Activated naive CD8-positive, alpha-beta T cell treated with anti-CD3 and anti-CD28 coated beads, Interleukin-2, amount 50 U/mL, for 24 hours (primary cell): ENCODE results near the gene ACADVL.
A peak's percentile ranks its signal among the peaks of the same experiment; 100 is the strongest.

ENCODE experiments used
- ATAC-seq: fragments of 150-1000 bp; cut with Tn5 transposase; one replicate; pipeline ENCODE4 v1.10.0; 2021
- DNase-seq: peaks from one replicate; pipeline ENCODE4 v3.0.0; 2021
- H3K27ac Mint-ChIP-seq: one replicate; pipeline ENCODE4 v1.8.0; 2021; ENCODE audit warnings: mild to moderate bottlenecking, mixed read lengths
- H3K27me3 Mint-ChIP-seq: one replicate; pipeline ENCODE4 v1.8.0; 2021; ENCODE audit warnings: mixed read lengths
- H3K36me3 Mint-ChIP-seq: one replicate; pipeline ENCODE4 v1.8.0; 2021; ENCODE audit warnings: low read depth, mixed read lengths
- H3K4me1 Mint-ChIP-seq: one replicate; pipeline ENCODE4 v1.8.0; 2021; ENCODE audit warnings: mixed read lengths
- H3K4me3 Mint-ChIP-seq: one replicate; pipeline ENCODE4 v1.8.0; 2021; ENCODE audit warnings: mild to moderate bottlenecking, moderate library complexity, mixed read lengths
- H3K9me3 Mint-ChIP-seq: one replicate; pipeline ENCODE4 v1.8.0; 2021; ENCODE audit warnings: mixed read lengths

The ACADVL gene

DNA sequence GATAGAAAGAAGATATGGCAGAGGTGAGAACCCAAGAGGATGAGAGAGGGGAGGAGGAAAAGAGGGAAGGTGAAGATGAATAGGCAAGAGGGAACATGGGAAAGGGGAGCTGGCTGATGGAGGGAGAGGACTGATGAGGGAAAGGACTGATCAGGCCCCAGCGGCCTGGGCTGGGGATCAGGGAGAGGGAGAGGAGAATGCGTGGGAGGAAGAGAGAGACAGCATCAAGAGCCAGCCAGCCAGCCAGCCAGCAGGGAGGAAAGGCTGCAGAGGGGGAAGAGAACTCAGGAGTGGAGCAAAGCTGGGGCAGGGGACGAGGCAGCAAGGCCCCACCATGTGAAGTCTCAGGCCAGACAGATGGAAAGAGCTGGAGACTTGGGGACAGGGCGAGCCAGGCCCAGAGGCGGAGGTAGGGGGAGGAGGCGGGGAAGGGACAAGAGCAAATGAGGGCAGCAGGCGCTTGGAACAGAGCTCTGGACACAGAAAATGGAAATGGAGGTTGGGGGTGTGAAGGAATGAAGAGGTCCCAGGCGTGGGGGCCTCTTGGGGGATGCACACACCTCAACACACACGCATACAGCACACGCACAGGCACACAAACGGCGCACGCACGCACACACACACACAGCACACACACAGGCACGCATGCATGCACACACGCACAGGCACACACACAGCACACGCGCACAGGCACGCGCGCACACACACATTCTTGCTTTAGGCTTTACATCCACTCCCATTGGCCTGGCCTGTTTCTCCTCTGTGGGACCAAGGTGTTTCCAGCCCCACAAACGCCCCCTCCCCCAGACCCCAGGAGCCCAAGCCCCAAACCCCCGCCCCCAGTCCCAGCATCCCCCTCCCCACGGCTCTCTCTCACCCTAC lies 12.4 kb upstream of the ACADVL start:
- no peak for DNase-seq
- peaks cover 34% of the 10 kb centered on the region for H3K4me1 Mint-ChIP-seq
- no peak for ATAC-seq

GRCh38 chr17:7208027-7208571 lies 11.6 kb upstream of the ACADVL start:
- H3K27ac Mint-ChIP-seq: no peak overlapping the region
- no peak overlapping the region for H3K4me3 Mint-ChIP-seq
- ATAC-seq (no peak), DNase-seq (no peak)
- no peaks in the 10 kb centered on the region for H3K27me3 Mint-ChIP-seq
- no peaks in the 10 kb centered on the region for H3K9me3 Mint-ChIP-seq
- H3K4me1 Mint-ChIP-seq: peaks cover 34% of the 10 kb centered on the region
- no peaks in the 10 kb centered on the region for H3K36me3 Mint-ChIP-seq

More for the DNA sequence above, 12.4 kb upstream of the ACADVL start:
- Mint-ChIP-seq H3K36me3 (no peaks in the 10 kb centered on the region), H3K4me3 (no peak overlapping the region), H3K9me3 (no peaks in the 10 kb centered on the region), H3K27me3 (no peaks in the 10 kb centered on the region), H3K27ac (no peak overlapping the region)

GRCh38 chr17:7208754-7209460 lies 10.8 kb upstream of the ACADVL start:
- Mint-ChIP-seq H3K9me3 (no peaks in the 10 kb centered on the region), H3K4me3 (no peak overlapping the region), H3K4me1 (peaks cover 38% of the 10 kb centered on the region), H3K27ac (no peak overlapping the region), H3K36me3 (no peaks in the 10 kb centered on the region), H3K27me3 (peaks cover 2% of the 10 kb centered on the region)
- DNase-seq (no peak), ATAC-seq (no peak)

DNA sequence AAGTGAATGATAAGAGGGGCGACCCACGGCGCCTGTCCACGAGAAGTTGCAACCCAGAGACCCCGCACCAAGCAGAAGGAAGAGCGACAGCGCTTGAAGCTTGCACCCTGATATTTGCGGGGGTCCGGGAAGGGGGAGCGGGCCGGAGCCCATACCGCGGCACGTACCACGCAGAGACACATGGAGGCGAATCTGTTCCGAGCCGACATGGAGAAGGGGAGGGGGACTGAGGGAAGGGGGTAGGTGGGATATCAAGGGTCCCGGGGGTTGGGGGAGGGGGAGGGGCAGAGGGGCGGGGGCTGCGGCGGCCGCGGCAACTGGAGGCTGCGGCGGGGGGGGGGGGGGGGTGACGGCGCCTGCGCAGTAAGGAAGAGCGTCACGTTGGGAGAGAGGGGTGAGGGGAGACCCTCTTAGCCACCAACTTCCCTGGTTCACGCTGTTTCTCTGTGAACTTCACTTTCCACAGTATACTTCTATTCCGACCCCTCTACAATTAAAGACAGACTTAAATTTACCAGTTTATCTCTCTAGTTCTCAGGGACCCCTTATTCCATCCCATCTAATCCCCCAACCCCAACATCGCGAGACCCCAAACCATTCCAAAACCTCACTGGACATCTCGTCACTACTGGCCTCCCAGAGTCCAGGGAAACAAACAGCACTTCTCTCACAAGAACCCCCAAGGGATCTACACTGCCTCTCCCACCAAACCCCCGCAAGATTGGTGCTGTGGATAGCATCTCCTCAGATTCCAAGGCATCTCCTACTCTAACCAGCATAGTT lies 8.1 kb upstream of the ACADVL start:
- ATAC-seq (no peak), DNase-seq (no peak)
- Mint-ChIP-seq H3K9me3 (no peaks in the 10 kb centered on the region), H3K4me1 (peaks cover 39% of the 10 kb centered on the region), H3K36me3 (no peaks in the 10 kb centered on the region), H3K4me3 (peak overlapping the region; percentile 1), H3K27me3 (peaks cover 2% of the 10 kb centered on the region), H3K27ac (peak overlapping the region; percentile 5)

- peak overlapping the region; percentile 84 for H3K4me3 Mint-ChIP-seq
These were observed 5.8 kb upstream of the ACADVL start for GRCh38 chr17:7213895-7214299.

GRCh38 chr17:7214300-7215135 lies 5.2 kb upstream of the ACADVL start:
- Mint-ChIP-seq H3K4me3 (peak overlapping the region; percentile 84), H3K36me3 (no peaks in the 10 kb centered on the region), H3K27ac (peak overlapping the region; percentile 85), H3K27me3 (peaks cover 2% of the 10 kb centered on the region), H3K4me1 (peaks cover 58% of the 10 kb centered on the region), H3K9me3 (no peaks in the 10 kb centered on the region)
- peak; percentile 100 for DNase-seq
- peak; percentile 81 for ATAC-seq

More at GRCh38 chr17:7213895-7214299, 5.8 kb upstream of the ACADVL start:
- Mint-ChIP-seq H3K4me1 (peaks cover 54% of the 10 kb centered on the region), H3K9me3 (no peaks in the 10 kb centered on the region), H3K36me3 (no peaks in the 10 kb centered on the region), H3K27ac (peak overlapping the region; percentile 85), H3K27me3 (peaks cover 2% of the 10 kb centered on the region)
- ATAC-seq (no peak), DNase-seq (no peak)

- Mint-ChIP-seq H3K4me3 (peak overlapping the region; percentile 84), H3K36me3 (no peaks in the 10 kb centered on the region), H3K4me1 (peaks cover 61% of the 10 kb centered on the region), H3K27ac (peak overlapping the region; percentile 85), H3K27me3 (peaks cover 2% of the 10 kb centered on the region), H3K9me3 (no peaks in the 10 kb centered on the region)
- ATAC-seq (no peak), DNase-seq (no peak)
These were observed 4.6 kb upstream of the ACADVL start for GRCh38 chr17:7215136-7215638.

DNA sequence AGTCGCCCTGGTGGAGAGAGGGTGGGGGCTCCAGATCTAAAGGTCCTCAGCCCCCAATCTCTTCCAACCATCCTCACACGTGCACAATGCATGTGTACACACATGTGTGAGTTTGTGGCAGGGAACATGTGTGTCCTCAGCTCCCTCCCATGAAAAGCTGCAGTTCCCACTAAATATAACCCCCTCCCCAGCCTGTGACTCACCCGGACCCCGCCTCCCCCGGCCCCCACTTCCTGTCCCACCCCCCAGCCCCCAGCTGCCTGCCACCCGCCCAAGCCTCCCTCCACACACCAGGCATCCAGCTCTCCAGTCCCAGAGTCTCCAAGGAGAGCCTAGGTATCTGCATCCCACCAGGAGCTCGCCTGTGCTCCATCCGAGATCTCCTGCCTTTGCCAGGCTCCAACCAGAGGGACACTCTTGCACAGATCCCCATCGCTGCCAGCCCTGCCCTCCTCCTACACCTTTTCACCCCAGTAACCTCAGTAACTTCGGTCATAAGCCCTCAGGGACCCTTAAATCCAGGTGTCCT lies 4.0 kb upstream of the ACADVL start:
- H3K9me3 Mint-ChIP-seq: no peaks in the 10 kb centered on the region
- no peaks in the 10 kb centered on the region for H3K36me3 Mint-ChIP-seq
- peaks cover 65% of the 10 kb centered on the region for H3K4me1 Mint-ChIP-seq
- ATAC-seq (no peak), DNase-seq (no peak)
- H3K27ac Mint-ChIP-seq: peak overlapping the region; percentile 85
- H3K4me3 Mint-ChIP-seq: peak overlapping the region; percentile 84
- peaks cover 2% of the 10 kb centered on the region for H3K27me3 Mint-ChIP-seq

- Mint-ChIP-seq H3K36me3 (peaks cover 5% of the 10 kb centered on the region), H3K27me3 (peaks cover 2% of the 10 kb centered on the region), H3K4me3 (peak overlapping the region; percentile 72), H3K9me3 (no peaks in the 10 kb centered on the region), H3K4me1 (peaks cover 69% of the 10 kb centered on the region), H3K27ac (peak overlapping the region; percentile 29)
- DNase-seq (no peak), ATAC-seq (no peak)
These were observed 3.3 kb upstream of the ACADVL start for GRCh38 chr17:7216242-7217112.

DNA sequence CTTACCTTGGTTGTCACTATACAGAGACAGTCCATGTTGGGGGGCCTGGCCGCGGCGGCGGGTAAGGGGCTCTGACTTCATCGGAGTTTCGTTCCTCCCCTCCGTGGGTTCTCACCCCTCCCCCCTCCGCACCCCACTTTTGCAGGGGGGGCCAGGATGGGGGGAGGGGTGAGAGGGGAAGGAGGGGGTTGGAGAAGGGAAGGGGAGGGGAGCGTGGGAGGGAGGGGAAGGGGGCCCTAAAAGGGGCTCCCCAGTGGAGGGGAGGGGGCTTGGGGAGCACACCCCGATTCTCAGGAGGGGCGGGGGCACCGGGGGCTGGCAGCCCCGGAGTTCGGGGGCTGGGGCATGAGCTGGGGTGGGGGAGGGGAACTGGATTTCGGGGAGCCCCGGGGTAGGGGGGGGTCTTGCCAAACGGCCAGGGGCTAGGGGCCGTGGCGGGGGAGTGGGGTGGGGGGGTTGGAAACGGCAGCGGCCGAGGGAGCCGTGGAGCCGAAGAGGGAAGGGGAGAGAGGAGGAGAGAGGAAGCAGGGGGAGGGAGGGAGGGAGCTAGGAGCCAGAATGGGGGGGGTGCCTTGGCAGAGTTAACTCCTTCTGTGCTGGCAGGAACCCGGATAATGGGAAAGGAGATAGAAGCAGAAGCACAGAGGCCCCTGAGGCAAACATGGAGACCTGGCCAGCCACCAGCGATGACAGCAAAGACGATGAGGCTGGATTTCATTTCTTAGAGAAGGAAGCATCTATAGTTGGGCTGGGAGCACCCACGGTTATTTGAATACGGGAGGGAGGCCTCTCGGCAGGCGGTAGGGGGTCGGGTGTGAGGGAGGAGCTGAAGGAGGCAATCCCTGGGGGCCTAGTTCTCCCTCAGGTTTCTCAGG lies 2.4 kb upstream of the ACADVL start:
- peaks cover 71% of the 10 kb centered on the region for H3K4me1 Mint-ChIP-seq
- no peaks in the 10 kb centered on the region for H3K9me3 Mint-ChIP-seq
- peaks cover 6% of the 10 kb centered on the region for H3K36me3 Mint-ChIP-seq
- H3K27me3 Mint-ChIP-seq: peaks cover 2% of the 10 kb centered on the region
- ATAC-seq: no peak
- H3K4me3 Mint-ChIP-seq: peak overlapping the region; percentile 72
- peak; percentile 40 for DNase-seq
- H3K27ac Mint-ChIP-seq: peak overlapping the region; percentile 49

DNA sequence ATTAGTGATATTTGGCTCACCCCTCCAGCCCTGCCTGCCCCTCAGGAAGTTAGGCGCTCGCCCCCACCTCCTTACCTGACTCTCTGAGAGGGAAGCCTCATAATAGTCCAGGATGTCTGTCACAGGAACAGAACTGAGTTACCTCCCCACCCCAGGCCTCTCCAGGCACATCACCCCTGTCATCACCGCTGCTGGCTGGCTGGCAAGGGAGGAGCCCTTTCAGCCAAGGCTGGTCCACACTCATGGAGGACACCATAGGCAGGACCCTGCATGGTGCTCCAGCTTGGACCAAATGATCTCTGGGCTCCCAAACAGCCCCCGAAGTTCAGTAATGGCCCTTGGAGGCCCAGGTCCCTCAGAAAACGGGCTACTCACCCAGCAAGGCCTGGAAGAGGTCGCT lies 1.6 kb upstream of the ACADVL start:
- Mint-ChIP-seq H3K27ac (peak overlapping the region; percentile 49), H3K36me3 (peaks cover 14% of the 10 kb centered on the region), H3K9me3 (no peaks in the 10 kb centered on the region), H3K4me1 (peaks cover 70% of the 10 kb centered on the region), H3K27me3 (peaks cover 2% of the 10 kb centered on the region), H3K4me3 (peak overlapping the region; percentile 41)
- peak; percentile 24 for DNase-seq
- no peak for ATAC-seq

- DNase-seq (no peak), ATAC-seq (no peak)
- H3K9me3 Mint-ChIP-seq: no peaks in the 10 kb centered on the region
- H3K27me3 Mint-ChIP-seq: no peaks in the 10 kb centered on the region
- peak overlapping the region; percentile 93 for H3K4me3 Mint-ChIP-seq
- peaks cover 65% of the 10 kb centered on the region for H3K4me1 Mint-ChIP-seq
- peaks cover 19% of the 10 kb centered on the region for H3K36me3 Mint-ChIP-seq
- H3K27ac Mint-ChIP-seq: peak overlapping the region; percentile 95
These were observed 980 bp upstream of the ACADVL start for GRCh38 chr17:7218758-7219157.
